ENCODE data around the gene DNAH8.

Gene DNAH8

GRCh38 chr6:39057251-39058155, 342.4 kb downstream of the DNAH8 start:
- DNase-seq = no peak

GRCh38 chr6:39058471-39059147, 343.5 kb downstream of the DNAH8 start:
- no peak for DNase-seq

DNA sequence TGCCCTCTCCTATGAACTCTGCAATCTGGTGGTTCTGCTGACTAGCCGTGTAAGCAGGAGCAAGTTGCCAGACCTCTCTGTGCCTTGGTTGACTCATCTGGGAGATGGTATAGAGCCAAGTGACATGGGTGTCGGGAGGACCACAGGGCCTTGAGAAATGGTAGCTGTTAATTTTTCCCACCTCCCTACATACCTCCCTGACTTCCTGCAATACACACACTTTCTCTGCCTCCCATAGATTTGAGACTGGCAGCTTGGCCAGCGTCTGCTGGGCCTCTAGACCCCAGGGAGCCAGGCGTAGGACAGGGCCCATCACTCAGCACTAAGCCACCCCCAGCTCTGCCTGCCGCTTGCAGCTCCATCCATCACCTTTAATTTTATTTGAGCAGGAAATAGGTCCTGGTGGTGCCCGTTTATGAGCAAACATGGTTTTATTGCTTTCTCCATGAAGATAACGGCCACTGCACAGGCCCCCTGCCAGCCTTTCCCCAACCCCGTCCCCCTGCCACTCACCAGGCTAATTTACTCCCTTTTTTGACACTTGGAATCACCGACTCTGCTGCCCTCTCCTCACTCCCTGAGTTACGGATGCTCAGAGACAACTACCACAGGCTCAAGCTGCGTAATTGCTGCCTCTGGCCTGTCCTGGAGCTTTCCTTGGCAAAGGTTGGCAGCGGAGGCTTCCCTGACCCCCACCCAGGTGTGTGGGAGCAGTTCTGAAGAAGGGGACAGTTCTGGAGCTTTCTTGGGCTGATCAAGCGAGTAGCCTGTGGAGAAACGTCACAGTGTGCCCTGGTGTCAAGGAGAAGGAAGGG, 344.6 kb downstream of the DNAH8 start:
- DNase-seq = no peak

DNA sequence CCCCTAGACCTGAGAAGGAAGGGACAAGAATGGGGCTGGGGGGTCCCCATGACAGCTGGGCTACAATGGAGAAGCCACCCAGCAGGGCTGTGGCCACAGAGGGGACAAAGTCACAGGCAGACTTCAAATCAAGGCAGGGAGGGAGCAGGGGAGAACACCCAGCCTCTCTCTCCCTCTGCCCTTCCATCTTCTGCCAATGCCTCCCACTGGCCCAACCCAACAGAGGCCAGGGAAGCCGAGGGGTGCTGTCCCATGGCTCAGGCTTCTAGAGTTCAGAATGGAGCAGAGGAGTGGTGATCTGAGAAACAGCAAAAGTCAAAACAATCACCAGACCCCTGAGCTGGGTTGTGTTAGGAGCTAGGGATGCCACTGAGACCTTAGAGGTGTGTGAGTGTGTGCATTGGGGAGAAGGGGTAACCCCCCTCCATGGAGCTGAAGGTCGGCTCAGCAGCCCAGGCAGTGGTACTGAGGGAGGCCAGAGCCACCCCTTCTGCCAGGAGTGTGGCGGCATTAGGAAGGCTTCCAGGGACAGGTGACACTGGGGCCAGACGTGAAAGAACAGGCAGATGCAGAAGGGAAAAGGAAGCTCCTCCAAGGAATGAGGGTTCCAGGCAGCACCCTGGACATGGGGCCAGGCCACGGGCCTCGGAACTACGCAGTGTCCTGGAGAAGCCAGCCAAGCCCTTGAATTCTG, 345.5 kb downstream of the DNAH8 start:
- no peak for DNase-seq

DNA sequence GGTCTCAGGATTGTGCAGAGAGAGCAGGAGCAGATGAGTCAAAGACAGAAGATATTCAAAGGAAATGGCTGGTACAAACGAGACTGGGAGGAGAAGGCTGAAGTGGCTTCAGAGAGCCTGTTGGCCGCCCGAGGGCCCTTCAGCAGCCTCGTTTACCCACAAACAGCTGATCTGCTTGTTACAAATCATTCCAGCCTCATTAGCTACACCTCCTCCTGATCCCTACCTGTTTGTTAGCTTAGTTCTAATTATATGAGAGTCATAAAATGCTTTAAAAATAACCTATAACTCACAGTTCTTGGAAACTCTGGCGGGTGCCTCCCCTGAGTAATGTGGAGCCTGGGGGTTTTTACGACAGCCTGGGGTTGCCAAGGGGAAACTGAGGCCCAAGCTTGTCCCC, 346.1 kb downstream of the DNAH8 start:
- no peak for DNase-seq

- DNase-seq = no peak
Measured at GRCh38 chr6:39061588-39061987, 346.5 kb downstream of the DNAH8 start.

GRCh38 chr6:39062014-39062740, 347.1 kb downstream of the DNAH8 start:
- no peak for DNase-seq

DNA sequence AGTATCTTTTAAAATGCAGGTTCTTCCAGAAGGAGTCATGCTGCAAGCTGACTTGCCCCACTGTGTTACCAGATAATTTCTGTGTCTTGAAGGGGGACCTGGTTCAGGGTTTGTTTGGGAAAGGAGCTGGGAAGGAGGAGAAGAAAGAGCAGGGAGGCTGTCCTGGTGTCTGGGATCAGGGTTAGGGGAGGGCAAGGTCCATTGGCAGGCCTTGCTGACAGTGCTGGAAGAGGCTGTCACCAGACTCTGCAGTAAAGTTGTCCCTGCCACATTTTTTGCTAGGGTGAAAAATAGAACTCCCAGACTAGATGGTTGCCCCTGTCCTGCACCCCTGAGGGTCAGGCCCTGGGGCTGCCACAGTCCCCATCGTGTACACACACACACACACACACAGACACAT, 348.4 kb downstream of the DNAH8 start:
- DNase-seq = no peak

- no peak for DNase-seq
Measured at GRCh38 chr6:39065561-39065960, 350.4 kb downstream of the DNAH8 start.

- no peak for DNase-seq
Measured at GRCh38 chr6:39068391-39068790, 353.3 kb downstream of the DNAH8 start.

- DNase-seq = no peak
Measured at GRCh38 chr6:39072830-39073229, 357.7 kb downstream of the DNAH8 start.

DNA sequence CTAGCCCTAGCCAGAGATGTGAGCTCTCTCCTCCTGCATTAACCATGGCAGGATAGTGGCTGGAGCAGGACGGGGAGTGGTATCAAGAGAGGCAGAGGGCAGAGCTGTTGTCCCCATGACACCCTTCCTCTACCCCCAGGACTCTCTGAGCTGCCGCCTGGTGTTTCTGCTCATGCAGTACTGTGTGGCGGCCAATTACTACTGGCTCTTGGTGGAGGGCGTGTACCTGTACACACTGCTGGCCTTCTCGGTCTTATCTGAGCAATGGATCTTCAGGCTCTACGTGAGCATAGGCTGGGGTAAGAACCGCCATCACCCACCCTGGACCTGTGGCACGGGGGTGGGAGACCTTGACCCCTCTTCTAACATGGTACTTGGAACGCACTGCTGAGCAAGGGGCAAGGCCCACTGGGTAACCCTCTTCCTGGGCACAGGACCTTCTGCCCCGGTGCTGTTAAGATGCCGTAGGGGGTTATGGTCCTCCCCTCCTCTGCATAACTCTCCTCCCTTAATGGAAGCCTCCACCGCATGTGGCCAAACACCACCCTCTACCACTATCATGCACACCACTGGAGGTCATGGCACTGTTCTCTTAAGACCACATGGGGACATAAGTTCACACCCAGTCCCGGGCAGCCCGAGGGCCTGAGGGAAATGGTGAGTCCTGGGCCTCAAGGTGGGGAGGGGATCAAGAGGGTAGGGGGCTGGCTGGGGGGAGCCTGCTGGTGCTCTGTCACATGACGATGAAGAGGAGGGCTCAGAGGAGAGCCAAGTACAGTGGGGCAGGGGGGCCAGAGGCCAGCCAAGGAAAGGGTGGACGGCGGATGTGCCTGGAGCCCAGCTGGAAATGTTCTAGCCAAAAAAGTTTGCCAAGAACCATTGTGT, 358.6 kb downstream of the DNAH8 start:
- no peak for DNase-seq

DNA sequence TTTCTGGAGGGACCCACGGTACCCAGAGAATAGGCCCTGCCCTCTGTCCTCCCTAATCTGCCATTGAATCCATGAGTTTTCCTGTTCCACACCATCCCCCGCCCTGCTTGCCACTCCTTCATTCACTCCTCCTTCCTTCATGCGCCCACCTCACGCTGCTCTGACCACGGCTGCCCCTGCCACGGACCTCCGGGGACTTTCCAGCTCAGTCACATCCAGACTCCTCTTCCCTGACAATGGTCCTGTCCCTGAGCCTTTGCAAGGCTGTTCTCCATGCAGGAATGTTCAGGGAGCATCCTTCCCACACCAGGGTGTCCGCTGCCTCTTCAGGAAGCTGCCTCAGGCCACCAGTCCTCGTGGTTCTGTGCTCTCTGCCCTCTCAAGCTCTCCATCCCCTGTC, 359.4 kb downstream of the DNAH8 start:
- DNase-seq = no peak

DNA sequence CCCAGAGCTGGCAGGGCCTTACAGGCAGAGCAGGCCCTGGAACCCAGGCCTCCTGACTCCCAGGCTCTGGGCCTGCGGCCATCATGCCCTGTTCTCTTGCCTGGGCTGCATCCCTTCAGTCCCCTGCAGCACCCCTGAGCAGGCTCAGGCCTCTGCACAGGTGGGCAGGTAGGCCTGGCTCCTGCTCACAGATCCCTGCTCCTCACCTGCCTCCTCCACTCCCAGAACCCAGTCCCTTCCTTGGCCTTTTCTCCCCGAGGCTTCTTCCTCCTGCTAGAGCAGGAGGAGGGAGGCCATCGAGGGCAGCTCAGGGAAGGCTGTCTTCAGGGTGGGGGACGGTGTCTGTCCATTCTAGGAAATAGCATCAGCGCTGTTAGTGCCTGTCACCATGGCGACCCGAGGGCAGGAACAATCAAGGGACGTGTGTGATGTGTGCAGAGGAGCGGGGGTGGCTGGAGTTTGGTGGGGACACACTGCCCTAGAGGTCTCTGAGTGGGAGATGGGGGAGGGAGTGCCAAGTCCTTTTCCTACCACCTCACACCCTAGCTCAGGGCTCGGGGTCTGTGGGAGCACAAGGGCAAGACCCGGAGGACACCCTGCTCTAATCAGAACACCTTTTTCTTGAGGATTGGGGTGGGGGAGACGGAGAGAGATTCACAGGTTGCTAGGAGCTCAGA, 360.0 kb downstream of the DNAH8 start:
- DNase-seq = no peak

DNA sequence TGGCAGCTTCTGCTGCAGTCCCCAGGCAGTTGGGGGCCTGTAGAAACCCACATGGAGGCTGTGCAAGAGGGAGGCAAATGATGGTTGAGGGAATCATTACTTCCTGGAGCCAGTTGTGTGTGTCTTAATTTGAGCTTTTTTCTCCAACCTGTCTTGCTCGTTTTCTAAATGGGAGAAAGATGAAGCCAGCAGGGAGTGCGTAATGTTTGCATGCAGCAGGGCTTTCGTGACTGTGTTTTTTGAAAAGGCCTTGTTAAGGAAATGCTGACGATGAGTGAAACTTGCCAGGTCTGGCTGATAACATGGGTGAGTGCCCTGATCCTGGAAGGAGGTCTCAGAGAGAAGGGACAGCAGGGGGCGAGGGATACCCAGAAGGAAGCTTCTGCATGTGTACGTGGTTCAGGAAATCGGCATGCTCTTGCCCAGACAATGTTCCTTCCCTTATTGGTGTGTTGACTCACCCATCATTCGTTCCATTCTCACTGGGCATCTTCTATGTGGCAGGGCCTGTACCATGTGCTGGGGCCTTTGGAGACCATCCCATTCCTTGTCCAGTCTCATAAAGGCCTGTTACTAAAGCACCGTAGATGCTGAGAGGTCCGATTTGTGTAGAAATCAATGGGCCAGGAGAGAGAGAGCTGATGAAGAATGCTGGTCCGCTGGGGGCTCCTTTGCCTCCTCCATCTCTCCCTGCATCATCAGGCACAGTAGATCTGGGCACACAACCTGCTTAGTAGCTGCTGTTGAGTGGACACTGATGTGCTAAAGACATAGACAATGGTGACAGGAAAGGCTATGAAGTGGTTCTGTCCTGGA, 360.9 kb downstream of the DNAH8 start:
- DNase-seq = no peak

DNA sequence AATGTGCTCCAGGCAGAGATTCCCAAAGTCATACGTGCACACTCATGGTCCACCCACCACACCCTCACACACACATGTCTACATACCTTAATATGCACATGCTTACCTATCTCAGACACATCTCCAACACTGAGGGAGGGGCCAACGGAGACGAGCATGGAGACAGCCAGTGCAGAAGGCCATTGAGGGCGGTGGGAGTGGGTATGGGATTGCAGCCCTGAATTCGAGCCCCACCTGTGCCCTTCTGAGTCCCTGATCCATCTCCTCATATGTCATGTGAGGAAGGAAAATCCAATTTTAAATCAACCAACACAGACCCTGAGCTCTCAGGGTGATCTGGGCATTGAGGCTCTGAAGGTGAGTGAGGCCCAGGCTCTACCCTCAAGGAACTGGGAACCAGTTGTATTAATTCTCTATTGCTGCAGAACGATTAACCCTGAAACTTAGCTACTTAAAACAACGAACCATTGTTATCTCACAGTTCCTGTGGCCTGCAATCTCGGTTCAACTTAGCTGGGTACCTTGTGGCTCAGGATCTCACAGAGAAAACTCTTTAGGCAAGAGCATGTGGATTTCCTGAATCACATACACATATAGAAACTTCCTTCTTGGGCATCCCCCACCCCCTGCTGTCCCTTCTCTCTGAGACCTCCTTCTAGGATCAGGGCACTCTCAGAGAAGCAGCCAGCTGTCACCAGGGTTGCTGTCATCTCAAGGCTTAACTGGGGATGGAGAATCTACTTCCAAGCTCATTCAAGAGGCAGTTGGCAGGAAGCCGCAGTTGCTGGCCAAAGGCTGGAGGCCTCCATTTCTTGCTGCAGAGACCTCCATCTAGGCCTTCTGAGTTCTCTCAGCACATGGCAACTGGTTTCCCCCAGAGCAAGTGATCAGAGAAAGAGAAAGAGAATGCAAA, 361.8 kb downstream of the DNAH8 start:
- no peak for DNase-seq

DNA sequence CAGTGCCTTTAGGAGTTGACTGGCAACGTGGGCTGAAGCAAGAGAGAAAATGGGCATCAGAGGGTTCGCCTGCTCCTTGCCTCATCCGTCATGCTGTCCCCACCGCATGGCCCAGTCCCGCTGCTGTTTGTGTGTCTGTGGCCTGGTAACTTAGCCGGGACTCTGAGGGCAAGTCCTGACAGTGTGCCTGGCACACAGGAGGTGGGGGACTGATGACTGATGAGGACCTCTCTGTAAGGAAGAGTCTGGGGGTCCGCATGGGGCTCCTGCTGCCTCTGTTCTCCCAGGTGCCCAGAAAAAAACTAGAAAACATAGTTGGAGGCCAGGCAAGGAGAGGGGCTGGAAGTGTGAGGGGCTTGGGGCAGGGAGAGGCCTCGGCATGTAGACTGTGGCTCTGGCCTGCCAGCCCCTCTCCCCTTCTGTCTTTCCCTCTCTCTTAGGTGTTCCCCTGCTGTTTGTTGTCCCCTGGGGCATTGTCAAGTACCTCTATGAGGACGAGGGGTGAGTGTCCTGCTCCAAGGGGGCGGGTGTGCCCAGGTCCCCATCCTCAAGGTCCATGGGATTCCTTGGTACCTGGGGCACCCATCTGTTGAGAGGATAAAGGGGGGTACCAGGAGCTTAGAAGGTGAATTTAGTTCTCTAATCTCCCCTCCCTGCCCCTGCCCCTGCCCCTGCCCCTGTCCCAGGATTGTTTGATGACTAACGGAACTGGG, 362.9 kb downstream of the DNAH8 start:
- DNase-seq = no peak

GRCh38 chr6:39078695-39079094, 363.6 kb downstream of the DNAH8 start:
- no peak for DNase-seq

Measured in fibroblast of skin of right biceps (primary cell).